ENCODE results near the gene TMEM234.

Gene TMEM234

DNA sequence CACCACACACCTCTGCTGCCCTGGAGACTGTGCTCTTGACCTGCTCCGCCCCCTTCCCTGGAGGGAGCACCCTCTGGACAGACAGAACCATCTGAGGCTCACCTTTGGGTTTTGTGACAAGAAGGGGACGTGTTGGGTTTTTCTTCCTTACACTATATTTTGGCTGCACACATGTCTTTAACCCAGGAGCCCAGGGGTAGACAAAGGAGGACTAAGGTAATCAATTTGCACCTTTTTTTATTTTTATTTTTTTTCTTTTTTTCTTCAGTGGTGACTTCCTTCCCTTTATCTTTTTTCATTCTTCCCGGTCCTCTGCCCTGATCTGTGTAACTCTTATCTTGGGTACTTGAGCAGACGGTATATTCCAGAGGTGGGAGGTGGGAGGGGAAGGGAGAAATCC is 51.2 kb downstream of the TMEM234 start:
- no peak for DNase-seq
